Measurements from ENCODE around the gene CD53.

DNA sequence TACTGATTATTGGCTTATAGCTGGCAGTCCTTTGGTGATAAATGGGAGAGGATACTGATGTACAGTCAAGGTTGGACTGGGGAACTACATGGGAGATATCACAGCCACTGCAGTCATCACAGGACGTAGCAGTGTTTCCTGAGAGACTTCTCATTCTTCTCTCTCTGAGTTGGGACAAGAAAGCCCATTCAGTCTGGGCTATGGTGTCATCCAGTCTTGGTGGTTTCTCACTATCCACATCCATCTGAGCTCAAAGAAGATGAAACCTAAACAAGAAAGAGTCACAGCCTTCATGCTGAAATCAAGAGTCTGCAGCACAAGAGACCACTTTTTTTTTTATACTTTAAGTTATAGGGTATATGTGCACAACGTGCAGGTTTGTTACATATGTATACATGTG is 12.8 kb upstream of the CD53 start:
- no peak for TF ChIP-seq GATA3 (IDR thresholded peaks at IDR 0.05; ENCODE audit: low read depth, low read length)
- TF ChIP-seq GATA2 (IDR thresholded peaks at IDR 0.05; ENCODE audit: low read depth, low read length) = no peak

Data from SH-SY5Y (cell line).